Liver (tissue), 3 donors: Measurements from ENCODE around the gene BTG4.

ENCODE experiments used
- EGR1 ChIP-seq, 2 donors: IDR thresholded peaks; 2 replicates each; pipeline ENCODE4 v1.6.1; 2016 to 2018; ENCODE audit warnings: antibody characterized with exemption in 2 of 2, low read depth in 2 of 2
- GABPA ChIP-seq, 2 donors: IDR thresholded peaks in 1 of 2; conservative IDR thresholded peaks in 1 of 2; 2 replicates each; pipeline ENCODE4 v1.6.1; 2016; ENCODE audit warnings: antibody characterized with exemption in 2 of 2, mild to moderate bottlenecking in 1 of 2, moderate library complexity in 1 of 2
- JUND ChIP-seq, 2 donors: IDR thresholded peaks; 2 replicates each; pipeline ENCODE4 v1.6.1; 2016; ENCODE audit warnings: antibody characterized with exemption in 2 of 2
- MAX ChIP-seq: IDR thresholded peaks from 2 replicates; pipeline ENCODE4 v1.6.1; 2016; ENCODE audit warnings: antibody characterized with exemption
- RAD21 ChIP-seq, 2 donors: IDR thresholded peaks; 2 replicates each; pipeline ENCODE4 v1.6.1; 2016; ENCODE audit warnings: antibody characterized with exemption in 2 of 2, mild to moderate bottlenecking in 2 of 2
- RXRA ChIP-seq, 2 donors: IDR thresholded peaks; 2 replicates each; pipeline ENCODE4 v1.6.1; 2017 to 2018; ENCODE audit warnings: antibody characterized with exemption in 2 of 2, mild to moderate bottlenecking in 1 of 2
- SP1 ChIP-seq: IDR thresholded peaks from 2 replicates; pipeline ENCODE4 v1.6.1; 2018; ENCODE audit warnings: antibody characterized with exemption, mild to moderate bottlenecking
- TAF1 ChIP-seq: conservative IDR thresholded peaks from 2 replicates; pipeline ENCODE4 v1.6.1; 2016; ENCODE audit warnings: antibody characterized with exemption, mild to moderate bottlenecking
- ZBTB33 ChIP-seq: IDR thresholded peaks from 2 replicates; pipeline ENCODE4 v1.6.1; 2016; ENCODE audit warnings: antibody characterized with exemption
- TF ChIP-seq, protein P1 (sequence below): fragments of 150-350 bp; IDR thresholded peaks from 2 replicates; pipeline ENCODE4 v1.5.1; 2017; ENCODE audit warnings: improper control_type of control experiment, low read depth, low read length; ENCODE audit not compliant: missing input control
- TF ChIP-seq, protein P2 (sequence below): IDR thresholded peaks from 2 replicates; pipeline ENCODE4 v1.6.1; 2016; ENCODE audit warnings: antibody characterized with exemption, mild to moderate bottlenecking
- TF ChIP-seq, protein P3 (sequence below): IDR thresholded peaks from 2 replicates; pipeline ENCODE4 v1.6.1; 2016; ENCODE audit warnings: antibody characterized with exemption
- donor health status: healthy.
- donor health status: healthy.

GRCh38 chr11:111540937-111541253, 28.7 kb upstream of the BTG4 start:
- TF ChIP-seq ZBTB33, result no peak
- no peak for TF ChIP-seq MAX
- TF ChIP-seq, protein P1, sequence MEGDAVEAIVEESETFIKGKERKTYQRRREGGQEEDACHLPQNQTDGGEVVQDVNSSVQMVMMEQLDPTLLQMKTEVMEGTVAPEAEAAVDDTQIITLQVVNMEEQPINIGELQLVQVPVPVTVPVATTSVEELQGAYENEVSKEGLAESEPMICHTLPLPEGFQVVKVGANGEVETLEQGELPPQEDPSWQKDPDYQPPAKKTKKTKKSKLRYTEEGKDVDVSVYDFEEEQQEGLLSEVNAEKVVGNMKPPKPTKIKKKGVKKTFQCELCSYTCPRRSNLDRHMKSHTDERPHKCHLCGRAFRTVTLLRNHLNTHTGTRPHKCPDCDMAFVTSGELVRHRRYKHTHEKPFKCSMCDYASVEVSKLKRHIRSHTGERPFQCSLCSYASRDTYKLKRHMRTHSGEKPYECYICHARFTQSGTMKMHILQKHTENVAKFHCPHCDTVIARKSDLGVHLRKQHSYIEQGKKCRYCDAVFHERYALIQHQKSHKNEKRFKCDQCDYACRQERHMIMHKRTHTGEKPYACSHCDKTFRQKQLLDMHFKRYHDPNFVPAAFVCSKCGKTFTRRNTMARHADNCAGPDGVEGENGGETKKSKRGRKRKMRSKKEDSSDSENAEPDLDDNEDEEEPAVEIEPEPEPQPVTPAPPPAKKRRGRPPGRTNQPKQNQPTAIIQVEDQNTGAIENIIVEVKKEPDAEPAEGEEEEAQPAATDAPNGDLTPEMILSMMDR, result no peak
- TF ChIP-seq, protein P2, sequence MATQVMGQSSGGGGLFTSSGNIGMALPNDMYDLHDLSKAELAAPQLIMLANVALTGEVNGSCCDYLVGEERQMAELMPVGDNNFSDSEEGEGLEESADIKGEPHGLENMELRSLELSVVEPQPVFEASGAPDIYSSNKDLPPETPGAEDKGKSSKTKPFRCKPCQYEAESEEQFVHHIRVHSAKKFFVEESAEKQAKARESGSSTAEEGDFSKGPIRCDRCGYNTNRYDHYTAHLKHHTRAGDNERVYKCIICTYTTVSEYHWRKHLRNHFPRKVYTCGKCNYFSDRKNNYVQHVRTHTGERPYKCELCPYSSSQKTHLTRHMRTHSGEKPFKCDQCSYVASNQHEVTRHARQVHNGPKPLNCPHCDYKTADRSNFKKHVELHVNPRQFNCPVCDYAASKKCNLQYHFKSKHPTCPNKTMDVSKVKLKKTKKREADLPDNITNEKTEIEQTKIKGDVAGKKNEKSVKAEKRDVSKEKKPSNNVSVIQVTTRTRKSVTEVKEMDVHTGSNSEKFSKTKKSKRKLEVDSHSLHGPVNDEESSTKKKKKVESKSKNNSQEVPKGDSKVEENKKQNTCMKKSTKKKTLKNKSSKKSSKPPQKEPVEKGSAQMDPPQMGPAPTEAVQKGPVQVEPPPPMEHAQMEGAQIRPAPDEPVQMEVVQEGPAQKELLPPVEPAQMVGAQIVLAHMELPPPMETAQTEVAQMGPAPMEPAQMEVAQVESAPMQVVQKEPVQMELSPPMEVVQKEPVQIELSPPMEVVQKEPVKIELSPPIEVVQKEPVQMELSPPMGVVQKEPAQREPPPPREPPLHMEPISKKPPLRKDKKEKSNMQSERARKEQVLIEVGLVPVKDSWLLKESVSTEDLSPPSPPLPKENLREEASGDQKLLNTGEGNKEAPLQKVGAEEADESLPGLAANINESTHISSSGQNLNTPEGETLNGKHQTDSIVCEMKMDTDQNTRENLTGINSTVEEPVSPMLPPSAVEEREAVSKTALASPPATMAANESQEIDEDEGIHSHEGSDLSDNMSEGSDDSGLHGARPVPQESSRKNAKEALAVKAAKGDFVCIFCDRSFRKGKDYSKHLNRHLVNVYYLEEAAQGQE, result no peak
- TF ChIP-seq GABPA (IDR thresholded peaks at IDR 0.05 in 1 of 2, conservative IDR thresholded peaks at IDR 0.05 in 1 of 2), result no peak
- TF ChIP-seq, protein P3, sequence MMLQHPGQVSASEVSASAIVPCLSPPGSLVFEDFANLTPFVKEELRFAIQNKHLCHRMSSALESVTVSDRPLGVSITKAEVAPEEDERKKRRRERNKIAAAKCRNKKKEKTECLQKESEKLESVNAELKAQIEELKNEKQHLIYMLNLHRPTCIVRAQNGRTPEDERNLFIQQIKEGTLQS, result no peak
- no peak for TF ChIP-seq RAD21 (IDR thresholded peaks at IDR 0.05)
- TF ChIP-seq JUND (IDR thresholded peaks at IDR 0.05), result no peak
- TF ChIP-seq SP1, result no peak
- no peak for TF ChIP-seq TAF1
- TF ChIP-seq RXRA (IDR thresholded peaks at IDR 0.05), result no peak
- TF ChIP-seq EGR1 (IDR thresholded peaks at IDR 0.05; ENCODE audit: low read depth in 2 of 2), result no peak
